GM21515 (cell line): ENCODE results near the gene PRKCE.
"Not testable (repeated sequence)": the region's sequence is repeated elsewhere in the genome, so short reads cannot be mapped to it uniquely, and the experiment has no call there.

Experiments
- ATAC-seq: cut with Tn5 transposase; IDR thresholded peaks from one replicate; pipeline ENCODE4 v1.9.1; 2021; ENCODE audit not compliant: unreplicated experiment

Gene PRKCE

DNA sequence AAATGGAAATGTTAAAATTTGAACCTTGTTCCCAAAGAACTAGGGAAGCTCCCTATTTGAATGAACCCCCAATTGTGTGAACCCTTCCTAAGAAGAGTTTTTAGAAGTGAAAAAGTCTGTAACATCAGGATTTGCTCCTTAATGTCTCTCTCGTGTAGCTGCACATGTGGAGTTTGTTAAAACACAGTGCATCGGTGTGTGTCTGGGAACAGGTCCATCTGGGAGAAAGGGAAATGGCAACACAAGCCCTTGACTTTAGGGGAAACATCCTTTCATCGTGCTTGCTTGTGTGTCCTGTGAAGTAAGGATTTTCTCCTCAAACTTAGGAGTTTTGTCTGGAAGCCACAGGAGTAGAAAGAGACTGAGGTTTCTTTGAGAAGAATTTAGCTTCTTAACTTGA lies 203.9 kb downstream of the PRKCE start:
- no peak for ATAC-seq

DNA sequence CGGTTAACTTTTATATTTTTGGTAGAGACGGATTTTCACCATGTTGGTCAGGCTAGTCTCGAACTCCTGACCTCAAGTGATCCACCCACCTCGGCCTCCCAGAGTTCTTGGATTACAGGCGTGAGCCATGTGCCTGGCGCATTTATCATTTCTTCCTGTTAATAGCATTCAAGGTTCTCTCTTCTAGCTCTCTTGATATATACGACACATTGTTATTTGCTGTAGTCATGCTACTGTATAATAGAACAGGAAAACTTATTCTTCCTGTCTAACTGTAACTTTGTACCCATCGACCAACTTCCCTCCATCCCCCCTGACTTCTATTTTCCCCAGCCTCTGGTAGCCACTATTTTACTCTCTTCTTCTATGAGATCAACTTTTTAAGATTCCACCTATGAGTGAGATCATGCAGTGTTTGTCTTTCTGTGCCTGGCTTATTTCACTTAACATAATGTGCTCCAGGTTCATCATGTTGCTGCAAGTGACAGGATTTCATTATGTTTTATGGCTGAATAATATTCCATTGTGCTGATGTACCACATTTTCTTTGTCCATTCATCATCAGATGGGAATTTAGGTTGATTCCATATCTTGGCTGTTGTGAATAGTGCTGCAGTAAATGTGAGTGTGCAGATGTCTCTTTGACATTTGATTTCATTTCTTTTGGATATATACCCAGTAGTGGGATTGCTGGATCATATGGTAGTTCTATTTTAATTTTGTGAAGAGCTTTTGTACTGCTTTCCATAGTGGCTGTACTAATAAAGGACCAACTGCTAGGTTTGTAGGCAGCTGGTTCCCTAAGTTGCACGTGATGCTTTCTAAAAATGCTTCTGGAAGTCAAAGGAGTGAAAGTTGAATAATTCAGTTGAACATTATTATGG lies 205.2 kb downstream of the PRKCE start:
- ATAC-seq, result no peak

DNA sequence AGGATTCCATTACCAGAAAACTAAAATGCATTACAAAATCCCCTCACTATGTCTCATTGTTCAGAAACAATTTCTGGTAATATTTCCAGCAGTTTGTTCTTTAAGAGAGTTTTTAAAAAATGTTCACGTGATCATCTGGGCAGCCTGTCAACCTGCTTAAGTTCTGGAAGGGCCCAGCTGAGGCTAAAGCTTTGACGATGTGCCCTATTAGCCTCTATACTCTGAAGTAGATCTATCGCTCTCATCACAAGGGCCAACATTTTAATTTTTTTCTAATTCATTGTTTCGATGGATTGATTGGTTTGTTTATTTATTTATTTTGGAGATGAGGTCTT lies 205.8 kb downstream of the PRKCE start:
- no peak for ATAC-seq

DNA sequence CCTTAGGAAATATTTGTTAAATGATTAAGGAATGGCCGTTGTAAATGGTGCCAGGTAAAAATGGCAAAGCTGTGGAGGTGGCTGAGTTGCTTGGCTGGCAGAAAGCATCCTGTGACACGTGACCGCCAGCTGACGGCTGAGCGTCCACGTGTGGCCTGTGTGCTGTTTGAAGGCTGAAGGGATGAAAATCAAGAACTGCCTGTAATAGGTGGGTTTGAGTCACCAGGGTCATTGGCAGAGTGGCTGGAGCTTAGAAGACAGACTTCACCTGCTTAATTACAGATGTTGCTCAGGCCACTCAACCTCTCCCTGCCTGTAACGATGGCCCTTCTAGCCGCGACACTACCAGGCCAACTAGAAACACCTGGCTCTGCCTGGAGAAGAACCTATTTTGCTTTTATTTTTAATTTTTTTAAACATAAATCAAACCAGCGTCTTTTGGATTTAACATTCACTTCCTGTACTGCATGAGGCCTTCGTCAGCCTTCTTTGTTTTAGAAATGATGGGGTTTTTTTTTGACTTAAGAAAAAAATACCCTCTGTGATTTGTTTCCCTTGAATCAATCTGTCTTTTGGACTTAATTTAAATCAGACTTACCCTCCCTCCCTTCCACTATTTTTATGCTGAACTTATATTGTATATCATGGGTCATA lies 206.5 kb downstream of the PRKCE start:
- no peak for ATAC-seq

DNA sequence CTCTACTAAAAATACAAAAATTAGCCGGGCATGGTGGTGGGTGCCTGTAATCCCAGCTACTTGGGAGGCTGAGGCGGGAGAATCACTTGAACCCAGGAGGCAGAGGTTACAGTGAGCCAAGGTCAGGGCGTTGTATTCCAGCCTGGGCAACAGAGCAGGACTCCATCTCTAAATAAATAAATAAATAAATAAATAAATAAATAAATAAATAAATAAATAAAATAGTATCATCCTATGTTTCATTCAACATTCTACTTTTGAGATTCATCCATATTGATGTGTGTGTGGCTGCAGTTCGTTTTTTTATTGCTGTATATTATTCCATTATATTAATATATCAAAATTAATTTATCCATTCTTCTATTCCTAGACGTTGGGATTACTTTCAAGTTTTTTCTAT lies 207.4 kb downstream of the PRKCE start:
- ATAC-seq, result not testable (repeated sequence)

DNA sequence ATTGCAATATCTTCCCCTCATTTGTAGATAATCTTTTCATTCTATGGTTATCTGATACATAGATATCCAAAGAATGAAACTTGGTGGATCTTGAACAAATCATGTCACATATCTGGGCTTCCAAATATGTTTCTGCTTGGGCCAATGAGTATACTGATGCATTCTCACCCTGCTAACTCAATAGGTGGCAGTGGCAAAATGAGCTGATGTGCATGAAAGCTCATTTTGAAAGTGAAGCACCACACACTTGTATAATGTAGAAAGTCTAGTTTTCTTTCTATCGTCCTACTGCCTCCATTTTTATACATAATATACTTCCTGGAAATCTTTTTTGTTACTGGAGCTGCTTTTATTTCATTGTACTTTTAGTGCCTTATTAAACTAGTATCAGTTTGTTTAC lies 208.2 kb downstream of the PRKCE start:
- no peak for ATAC-seq

DNA sequence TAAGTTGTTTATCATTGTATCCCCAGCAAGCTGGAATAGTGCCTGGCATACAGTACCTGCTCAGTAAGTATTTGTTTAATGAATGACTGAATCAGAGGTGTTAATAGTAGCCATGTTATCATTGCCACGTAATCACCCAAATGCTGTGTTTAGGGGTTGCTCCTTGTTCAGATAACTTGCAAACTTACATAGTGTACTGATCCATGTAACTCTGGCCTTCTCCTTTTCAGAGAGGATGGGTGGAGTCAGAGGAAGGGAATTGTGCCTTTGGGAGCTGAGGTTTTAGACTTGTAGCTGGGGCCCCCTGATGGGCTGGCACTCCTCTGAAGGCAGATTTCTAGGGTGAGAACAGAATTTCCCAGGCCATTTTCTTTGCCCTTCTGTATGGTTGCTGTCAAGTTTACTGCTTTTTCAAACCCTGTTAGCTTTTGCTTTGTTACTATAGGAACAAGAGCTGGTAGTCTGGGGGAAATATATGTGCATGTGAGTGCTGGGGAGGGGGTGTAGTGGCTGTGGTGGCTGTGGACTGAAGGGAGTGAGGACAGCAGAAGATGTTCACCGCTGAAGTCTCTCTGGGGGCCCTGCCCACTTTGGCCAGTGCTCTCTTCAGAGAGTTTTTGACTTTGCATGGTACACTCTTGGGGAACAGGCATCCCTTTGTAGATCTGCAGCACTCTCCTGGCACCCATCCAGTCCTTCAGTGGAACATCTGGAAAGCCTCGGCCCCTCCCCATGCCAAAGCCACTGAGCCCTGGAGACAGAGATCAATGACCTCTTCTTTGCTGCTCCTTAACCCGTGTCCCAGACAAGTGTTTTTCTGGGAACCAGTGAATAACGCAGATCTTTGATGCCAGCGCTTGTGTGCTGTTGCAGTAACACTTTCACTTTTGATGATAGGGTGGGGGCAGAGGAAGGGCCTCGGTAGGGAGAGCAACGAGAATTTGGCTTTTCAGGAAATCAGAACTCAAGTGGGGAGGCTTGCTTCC lies 209.0 kb downstream of the PRKCE start:
- no peak for ATAC-seq

DNA sequence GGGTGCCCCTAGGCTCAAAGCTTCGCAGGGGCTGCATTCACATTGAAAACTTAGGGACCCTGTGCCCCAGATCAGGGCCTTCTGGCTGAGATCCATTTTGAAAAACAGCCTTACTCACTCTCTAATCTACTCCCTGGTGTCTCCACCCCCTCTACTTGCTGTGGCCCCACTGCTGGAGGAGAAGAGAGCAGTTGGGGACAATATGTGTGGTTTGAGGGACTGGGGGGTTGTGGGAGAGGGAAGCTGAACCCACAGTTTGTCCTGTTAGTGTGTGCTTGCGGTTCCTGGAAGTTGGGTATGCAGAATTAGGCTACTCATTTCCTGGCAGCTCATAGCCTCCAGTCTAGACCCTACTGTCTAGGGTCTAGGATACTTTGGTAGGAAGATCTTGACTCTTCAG lies 211.4 kb downstream of the PRKCE start:
- no peak for ATAC-seq

DNA sequence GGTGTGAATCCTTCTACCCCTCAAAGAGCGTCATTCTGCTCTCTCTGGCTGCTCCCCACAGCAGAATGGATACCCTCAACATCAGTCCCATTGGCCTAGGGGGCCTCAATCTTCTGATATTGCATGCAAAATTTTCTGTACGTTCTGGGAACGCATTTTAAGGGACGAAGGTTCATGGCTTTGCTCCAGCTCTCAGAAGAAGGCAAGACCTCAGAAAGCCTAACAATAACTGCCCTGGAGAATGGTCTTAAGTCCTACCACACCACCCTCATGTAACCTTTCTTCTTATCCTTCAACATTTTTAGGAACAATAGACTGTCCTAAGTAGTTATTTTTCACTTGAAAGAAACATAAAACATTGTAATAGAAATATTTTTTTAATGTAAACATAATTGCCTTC lies 212.6 kb downstream of the PRKCE start:
- no peak for ATAC-seq

DNA sequence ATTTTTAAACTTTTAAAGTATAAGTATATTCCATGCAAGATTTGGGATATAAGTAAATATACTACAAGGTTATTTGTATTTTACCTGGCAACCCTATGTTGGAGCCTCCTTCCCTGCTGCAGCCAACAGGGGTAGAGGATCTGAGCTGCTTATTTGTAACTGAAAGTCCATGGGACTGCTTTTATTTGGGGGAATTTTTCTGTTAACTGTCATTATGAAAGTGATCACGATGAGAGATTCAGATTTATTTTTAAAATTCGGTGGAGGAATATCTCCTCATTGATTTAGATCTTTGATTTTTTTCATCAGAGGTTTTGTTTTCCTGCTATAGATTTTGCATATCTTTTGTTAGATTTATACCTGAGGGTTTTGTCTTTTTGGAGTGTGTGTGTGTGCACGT lies 215.9 kb downstream of the PRKCE start:
- no peak for ATAC-seq

DNA sequence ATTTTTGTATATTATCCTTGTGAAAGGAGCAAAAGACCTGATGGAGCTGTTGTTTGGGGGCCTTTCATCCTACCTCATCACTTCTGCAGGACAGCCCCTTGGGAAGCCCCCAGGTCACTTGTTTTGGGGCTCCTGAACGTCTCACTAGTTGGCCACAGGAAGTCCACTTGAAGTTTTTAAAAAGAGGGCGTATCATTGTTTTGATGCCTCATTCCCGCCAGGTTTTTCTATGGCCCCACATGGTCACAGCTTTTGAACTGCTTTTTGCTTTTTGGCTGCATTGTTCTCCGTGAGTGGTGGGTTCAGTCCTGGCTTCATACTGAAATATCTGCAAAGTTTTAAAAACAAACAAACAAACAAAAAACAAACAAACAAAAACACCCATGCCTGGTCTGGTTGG lies 216.3 kb downstream of the PRKCE start:
- ATAC-seq, result no peak

DNA sequence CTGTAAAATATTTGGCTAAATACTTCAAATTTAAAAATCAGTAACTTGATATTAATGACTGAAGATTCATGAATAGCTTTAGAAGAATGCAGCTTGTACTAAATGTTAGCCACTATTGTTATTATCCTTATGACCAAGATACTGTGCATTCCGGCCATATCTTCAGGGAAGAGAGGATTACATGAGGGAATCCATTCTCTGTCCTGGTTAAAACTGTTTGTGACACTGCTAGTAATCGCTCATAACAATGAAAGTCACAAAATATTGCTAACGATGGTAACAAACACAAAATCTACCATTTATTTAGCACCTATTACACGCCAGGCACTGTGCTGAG lies 217.7 kb downstream of the PRKCE start:
- no peak for ATAC-seq

DNA sequence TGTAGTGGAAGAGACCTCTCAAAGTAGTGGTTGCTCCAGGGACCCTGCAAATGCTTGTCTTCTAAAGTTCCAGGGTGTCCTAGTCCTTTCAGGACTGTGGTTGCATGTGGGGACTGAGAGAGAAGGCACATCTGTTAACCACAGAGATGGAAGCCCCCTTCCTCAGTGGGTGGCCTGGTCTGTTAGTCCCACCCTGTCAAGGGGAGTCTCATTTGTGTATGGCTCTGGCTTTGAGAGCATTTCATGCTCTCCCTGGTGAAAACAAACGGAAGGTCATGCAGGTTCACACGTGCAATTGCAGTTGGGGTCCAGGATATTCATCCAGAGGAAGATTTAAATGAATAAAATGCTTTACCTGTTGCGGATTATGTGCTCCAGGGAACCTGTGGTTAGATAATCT lies 219.6 kb downstream of the PRKCE start:
- ATAC-seq, result no peak

DNA sequence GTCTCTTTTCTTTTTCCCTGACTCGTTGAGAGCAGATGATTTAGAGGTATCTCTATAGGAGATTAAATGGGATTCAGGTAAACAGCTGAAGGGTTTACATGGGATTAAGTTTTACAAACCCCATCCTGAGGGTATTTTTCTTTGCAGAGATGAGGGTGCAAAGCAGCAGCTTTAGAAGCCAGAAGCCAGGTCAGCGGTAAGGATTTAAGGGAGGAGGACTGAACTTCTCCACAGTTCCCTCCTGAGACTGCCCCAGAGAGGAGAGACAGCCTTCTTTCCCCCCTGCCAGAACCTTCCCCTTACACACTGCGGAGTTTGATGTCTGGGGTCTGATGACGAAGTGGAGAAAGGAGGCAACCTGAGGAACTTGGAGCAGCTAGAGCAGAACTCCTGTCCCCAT lies 220.1 kb downstream of the PRKCE start:
- no peak for ATAC-seq

DNA sequence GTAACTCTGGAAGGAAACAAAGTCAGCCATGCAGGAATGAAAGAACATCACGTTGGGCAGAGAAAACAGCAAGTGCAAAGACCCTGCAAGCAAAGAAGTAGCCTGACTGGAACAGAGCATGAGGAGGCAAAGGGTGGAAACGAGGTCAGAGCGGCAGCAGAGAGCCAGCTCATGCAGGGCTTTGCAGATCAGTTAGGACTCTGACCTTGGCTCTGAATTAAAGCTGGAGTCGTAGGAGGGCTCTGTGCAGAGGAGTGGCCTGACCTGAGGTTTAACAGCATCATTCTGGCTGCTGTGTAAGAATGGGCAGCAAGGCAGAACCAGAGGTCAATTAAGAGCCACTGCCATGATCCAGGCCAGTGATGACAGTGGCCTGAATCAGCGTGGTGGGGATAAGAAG lies 220.7 kb downstream of the PRKCE start:
- no peak for ATAC-seq

DNA sequence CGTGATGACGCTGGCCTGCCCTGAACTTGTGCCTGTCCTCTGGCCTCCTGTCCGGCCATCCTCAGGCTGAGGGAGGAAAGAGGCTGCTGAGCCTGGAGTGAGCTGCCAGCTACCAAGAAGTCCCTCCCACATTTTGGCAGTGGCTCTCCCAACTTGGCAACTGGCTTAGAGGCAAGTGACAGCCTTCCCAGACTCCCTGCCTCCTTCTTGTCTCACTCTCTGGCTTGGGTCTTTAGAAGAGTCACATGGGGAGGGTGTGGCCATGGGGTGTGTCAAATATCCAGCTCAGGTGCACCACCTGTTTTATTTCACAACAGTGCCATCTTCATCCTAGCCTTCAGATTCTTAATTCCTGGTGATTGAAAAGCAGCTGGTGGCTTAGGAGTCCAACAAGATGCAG lies 222.9 kb downstream of the PRKCE start:
- no peak for ATAC-seq

DNA sequence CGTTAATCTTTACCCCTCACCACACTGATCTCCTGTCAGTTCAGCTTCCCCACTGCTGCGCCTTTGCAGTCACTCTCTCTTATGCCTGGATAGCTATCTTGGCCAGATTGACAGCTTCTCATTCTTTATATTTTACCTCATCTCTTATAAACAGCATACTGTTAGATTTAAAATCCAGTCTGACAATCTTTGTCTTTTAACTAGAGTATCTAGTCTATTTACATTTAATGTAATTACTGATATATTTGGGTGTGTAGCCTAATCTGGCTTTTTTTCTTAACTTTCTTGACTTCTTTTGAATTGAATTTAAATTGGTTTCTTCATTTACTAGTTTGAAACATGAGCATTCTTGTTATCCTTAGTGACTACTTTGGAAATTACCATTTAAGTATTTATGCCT lies 225.1 kb downstream of the PRKCE start:
- no peak for ATAC-seq

DNA sequence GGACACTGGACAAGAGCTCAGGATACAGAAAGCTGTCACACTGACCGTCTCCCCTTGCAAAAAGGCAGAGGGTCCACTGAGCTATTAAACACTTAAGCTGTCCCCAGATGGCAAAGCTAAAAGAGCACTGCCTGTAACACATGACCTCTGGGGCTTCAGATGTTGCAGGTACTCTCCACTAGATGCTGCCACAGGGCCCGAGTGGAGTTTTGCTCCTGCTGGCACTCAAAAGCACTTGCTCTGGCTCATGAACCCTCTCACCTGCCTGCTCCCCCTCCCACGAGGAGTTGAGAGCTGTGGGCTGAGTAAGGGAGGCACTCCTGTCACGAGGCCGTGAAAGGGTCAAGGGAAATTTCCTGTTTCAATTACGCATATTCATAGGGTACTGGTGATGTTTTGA lies 227.9 kb downstream of the PRKCE start:
- no peak for ATAC-seq

DNA sequence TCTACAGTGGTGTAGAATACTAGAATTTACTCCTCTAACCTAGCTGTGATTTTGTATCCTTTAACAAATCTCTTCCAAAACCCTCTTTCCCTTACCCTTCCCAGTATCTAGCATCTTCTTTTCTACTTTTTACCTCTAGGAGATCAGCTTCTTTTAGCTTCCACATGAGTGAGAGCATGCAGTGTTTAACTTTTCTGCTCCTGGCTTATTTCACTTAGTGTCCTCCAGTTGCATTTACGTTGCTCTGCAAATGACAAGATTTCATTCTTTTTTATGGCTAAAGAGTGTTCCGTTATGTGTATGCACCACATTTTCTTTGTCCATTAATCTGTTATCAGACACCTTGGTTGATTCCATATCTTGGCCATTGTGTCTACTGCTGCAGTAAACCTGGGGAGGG lies 228.5 kb downstream of the PRKCE start:
- no peak for ATAC-seq

DNA sequence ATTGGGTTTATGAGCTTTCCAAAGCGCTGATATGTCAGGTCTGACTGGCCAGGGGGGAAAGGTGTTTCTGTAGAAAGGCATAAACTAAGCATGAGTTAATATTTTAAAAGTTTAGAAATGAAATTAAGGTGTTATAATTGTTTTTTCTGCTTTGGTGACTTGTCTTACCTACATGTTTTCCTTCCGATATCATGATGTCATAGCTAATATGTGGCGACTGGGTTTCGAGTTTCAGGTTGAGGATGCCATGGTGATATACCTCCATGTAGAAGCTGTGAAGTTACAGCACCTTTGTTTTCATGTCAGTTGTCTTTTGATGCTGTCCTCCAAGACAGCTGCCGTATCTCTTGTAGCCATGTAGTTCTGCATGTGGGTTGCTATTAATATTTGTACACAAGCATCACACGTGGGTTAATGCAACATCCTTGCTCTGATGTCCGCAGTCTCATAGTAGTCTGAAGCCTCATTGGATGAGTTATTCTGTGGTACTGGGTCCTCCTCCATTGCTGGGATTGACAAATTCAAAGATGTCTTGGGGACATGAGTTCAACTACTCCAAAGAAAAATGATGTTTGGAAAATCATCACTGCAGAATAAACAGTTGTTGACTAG lies 230.6 kb downstream of the PRKCE start:
- ATAC-seq, result no peak
